K562 (cell line): ENCODE data around the gene CDKN2C. TPM values are rescaled to one million over a fixed set of nuclear protein-coding genes. Genes with fewer than 3 reads are reported as not detected.

Source experiments
- ADNP ChIP-seq: fragments of 200-800 bp; sonication (Bioruptor generic); IDR thresholded peaks from 2 replicates; pipeline ENCODE4 v1.6.1; 2016; ENCODE audit warnings: missing genetic modification characterization, missing compliant biosample characterization
- CUX1 ChIP-seq: fragments of 200-800 bp; sonication (Bioruptor generic); IDR thresholded peaks from 2 replicates; pipeline ENCODE4 v1.6.1; 2016; ENCODE audit warnings: missing genetic modification characterization, missing compliant biosample characterization
- DPF2 ChIP-seq: fragments of 450-650 bp; IDR thresholded peaks from 2 replicates; pipeline ENCODE4 v1.6.1; 2016
- ELF4 ChIP-seq: fragments of 450-650 bp; formaldehyde crosslinking; IDR thresholded peaks from 2 replicates; pipeline ENCODE4 v1.4.0; 2022; ENCODE audit warnings: missing genetic modification characterization
- EP300 ChIP-seq: IDR thresholded peaks from 2 replicates; pipeline ENCODE4 v1.6.1; 2012; ENCODE audit warnings: low read length, improper control_type of control experiment
- ILK ChIP-seq: fragments of 450-650 bp; IDR thresholded peaks from 2 replicates; pipeline ENCODE4 v1.6.1; 2016; ENCODE audit warnings: missing genetic modification characterization, low read depth, mild to moderate bottlenecking, missing compliant biosample characterization, moderate library complexity, borderline replicate concordance
- MCM5 ChIP-seq: fragments of 450-650 bp; IDR thresholded peaks from 2 replicates; pipeline ENCODE4 v1.6.1; 2016; ENCODE audit warnings: low read depth
- OTX1 ChIP-seq: fragments of 450-650 bp; formaldehyde crosslinking; IDR thresholded peaks from 2 replicates; pipeline ENCODE4 v1.4.0; 2022; ENCODE audit warnings: mild to moderate bottlenecking
- RAD51 ChIP-seq: fragments of 450-650 bp; IDR thresholded peaks from 2 replicates; pipeline ENCODE4 v1.7.1; 2016; ENCODE audit warnings: low read depth, mild to moderate bottlenecking, borderline replicate concordance
- RFX1 ChIP-seq: fragments of 450-650 bp; IDR thresholded peaks from 2 replicates; pipeline ENCODE4 v1.6.1; 2016; ENCODE audit warnings: mild to moderate bottlenecking, moderate library complexity
- SREBF2 ChIP-seq: sonication (generic); formaldehyde crosslinking; IDR thresholded peaks from 2 replicates; pipeline ENCODE4 v1.4.0; 2020; ENCODE audit warnings: mild to moderate bottlenecking, missing genetic modification reagents
- STAT5B ChIP-seq: fragments of 250-450 bp; sonication (Bioruptor Pico); IDR thresholded peaks from 2 replicates; pipeline ENCODE4 v1.8.0; 2021; ENCODE audit warnings: mild to moderate bottlenecking, inconsistent platforms
- TEAD1 ChIP-seq, 2 experiments: fragments of 450-650 bp in 1 of 2; sonication (generic) in 1 of 2; formaldehyde crosslinking; IDR thresholded peaks; 2 replicates each; pipeline versions ENCODE4 v1.4.0 to v1.8.0; 2020 to 2022; ENCODE audit warnings: mild to moderate bottlenecking in 2 of 2, missing genetic modification reagents in 1 of 2
- ZNF217 ChIP-seq: sonication (generic); formaldehyde crosslinking; IDR thresholded peaks from 2 replicates; pipeline ENCODE4 v1.8.0; 2022; ENCODE audit warnings: mild to moderate bottlenecking, missing genetic modification reagents
- ZNF561 ChIP-seq: fragments of 450-650 bp; formaldehyde crosslinking; conservative IDR thresholded peaks from 2 replicates; pipeline ENCODE4 v1.4.0; 2020; ENCODE audit warnings: mild to moderate bottlenecking, moderate library complexity
- polyA plus RNA-seq, 8 experiments: library from polyadenylated mRNA; depleted of rRNA in 4 of 8; stranded (reverse) in 5 of 8; unstranded in 3 of 8; fragments of >200 nt; fragmentation: Nextera tagmentation in 2 of 8; fragmentation: Illumina TruSeq in 1 of 8; extraction: Ambion mirVana in 2 of 8; extraction: Trizol in 1 of 8; gene quantifications; 2 replicates each; pipeline versions ENCODE4 v1.2.1 to v1.2.3, GENCODE V29; 2011 to 2014; ENCODE audit warnings: inconsistent platforms in 1 of 8, missing spikeins in 1 of 8
- total RNA-seq, 7 experiments: library from RNA; depleted of rRNA in 6 of 7; stranded (reverse); fragments of >200 nt in 6 of 7; fragmentation: Illumina TruSeq in 2 of 7; extraction: Trizol in 2 of 7; gene quantifications; 2 replicates each; pipeline versions ENCODE4 v1.2.1 to v1.2.3, GENCODE V29; 2011 to 2021; ENCODE audit warnings: low replicate concordance in 1 of 7
- TF ChIP-seq, protein P1 (sequence below): fragments of 450-650 bp; IDR thresholded peaks from 2 replicates; pipeline ENCODE4 v1.6.1; 2017; ENCODE audit warnings: antibody characterized with exemption
- TF ChIP-seq, protein P2 (sequence below): sonication (generic); formaldehyde crosslinking; IDR thresholded peaks from 2 replicates; pipeline ENCODE4 v1.8.0; 2022; ENCODE audit warnings: mild to moderate bottlenecking, missing genetic modification reagents, borderline replicate concordance
- TF ChIP-seq, protein P3 (sequence below): IDR thresholded peaks from 2 replicates; pipeline ENCODE4 v1.6.1; 2011; ENCODE audit not compliant: insufficient read length; ENCODE audit errors: extremely low read depth

Gene CDKN2C
- total and polyA plus RNA-seq, 9 of the 15 experiments (the other 6 are each of a cell fraction or from before 2014, with no cell fraction given), result 11.9 to 74.3 (median 45.9) TPM

- no peak for TF ChIP-seq TEAD1 (CRISPR knock-in tag; IDR thresholded peaks at IDR 0.05)
- TF ChIP-seq DPF2, result no peak; the same call in 1 of the 2 replicates
- TF ChIP-seq ADNP (tag), result no peak
- TF ChIP-seq CUX1, result no peak
- TF ChIP-seq SREBF2 (CRISPR knock-in tag), result no peak
- TF ChIP-seq OTX1 (CRISPR knock-in tag), result peak; percentile 79; the same call in 1 of the 2 replicates
- TF ChIP-seq ZNF217 (CRISPR knock-in tag), result no peak
- no peak for TF ChIP-seq ZNF561 (CRISPR knock-in tag)
- no peak for TF ChIP-seq RAD51
- TF ChIP-seq STAT5B, result no peak
- no peak for TF ChIP-seq RFX1
- TF ChIP-seq MCM5, result no peak
- TF ChIP-seq, protein P1, sequence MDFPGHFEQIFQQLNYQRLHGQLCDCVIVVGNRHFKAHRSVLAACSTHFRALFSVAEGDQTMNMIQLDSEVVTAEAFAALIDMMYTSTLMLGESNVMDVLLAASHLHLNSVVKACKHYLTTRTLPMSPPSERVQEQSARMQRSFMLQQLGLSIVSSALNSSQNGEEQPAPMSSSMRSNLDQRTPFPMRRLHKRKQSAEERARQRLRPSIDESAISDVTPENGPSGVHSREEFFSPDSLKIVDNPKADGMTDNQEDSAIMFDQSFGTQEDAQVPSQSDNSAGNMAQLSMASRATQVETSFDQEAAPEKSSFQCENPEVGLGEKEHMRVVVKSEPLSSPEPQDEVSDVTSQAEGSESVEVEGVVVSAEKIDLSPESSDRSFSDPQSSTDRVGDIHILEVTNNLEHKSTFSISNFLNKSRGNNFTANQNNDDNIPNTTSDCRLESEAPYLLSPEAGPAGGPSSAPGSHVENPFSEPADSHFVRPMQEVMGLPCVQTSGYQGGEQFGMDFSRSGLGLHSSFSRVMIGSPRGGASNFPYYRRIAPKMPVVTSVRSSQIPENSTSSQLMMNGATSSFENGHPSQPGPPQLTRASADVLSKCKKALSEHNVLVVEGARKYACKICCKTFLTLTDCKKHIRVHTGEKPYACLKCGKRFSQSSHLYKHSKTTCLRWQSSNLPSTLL, result no peak; the same call in 1 of the 2 replicates
- peak; percentile 84 for TF ChIP-seq ELF4
- TF ChIP-seq, protein P2, sequence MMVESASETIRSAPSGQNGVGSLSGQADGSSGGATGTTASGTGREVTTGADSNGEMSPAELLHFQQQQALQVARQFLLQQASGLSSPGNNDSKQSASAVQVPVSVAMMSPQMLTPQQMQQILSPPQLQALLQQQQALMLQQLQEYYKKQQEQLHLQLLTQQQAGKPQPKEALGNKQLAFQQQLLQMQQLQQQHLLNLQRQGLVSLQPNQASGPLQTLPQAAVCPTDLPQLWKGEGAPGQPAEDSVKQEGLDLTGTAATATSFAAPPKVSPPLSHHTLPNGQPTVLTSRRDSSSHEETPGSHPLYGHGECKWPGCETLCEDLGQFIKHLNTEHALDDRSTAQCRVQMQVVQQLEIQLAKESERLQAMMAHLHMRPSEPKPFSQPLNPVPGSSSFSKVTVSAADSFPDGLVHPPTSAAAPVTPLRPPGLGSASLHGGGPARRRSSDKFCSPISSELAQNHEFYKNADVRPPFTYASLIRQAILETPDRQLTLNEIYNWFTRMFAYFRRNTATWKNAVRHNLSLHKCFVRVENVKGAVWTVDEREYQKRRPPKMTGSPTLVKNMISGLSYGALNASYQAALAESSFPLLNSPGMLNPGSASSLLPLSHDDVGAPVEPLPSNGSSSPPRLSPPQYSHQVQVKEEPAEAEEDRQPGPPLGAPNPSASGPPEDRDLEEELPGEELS (CRISPR knock-in tag), result no peak
- TF ChIP-seq, protein P3, sequence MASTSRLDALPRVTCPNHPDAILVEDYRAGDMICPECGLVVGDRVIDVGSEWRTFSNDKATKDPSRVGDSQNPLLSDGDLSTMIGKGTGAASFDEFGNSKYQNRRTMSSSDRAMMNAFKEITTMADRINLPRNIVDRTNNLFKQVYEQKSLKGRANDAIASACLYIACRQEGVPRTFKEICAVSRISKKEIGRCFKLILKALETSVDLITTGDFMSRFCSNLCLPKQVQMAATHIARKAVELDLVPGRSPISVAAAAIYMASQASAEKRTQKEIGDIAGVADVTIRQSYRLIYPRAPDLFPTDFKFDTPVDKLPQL, result no peak
- no peak for TF ChIP-seq ILK (tag)
- TF ChIP-seq EP300, result 0 out of 2 replicates have a peak, but pooled peaks have one; percentile 4
Measured at GRCh38 chr1:50978852-50979781, 9.1 kb downstream of the CDKN2C start (continued).
